WTC11 (cell line): ENCODE data around the gene TAMALIN. TPM values are rescaled to one million over a fixed set of nuclear protein-coding genes. Genes with fewer than 3 reads are reported as not detected.

Experiments
- ATAC-seq: fragments of 200-7000 bp; cut with Tn5 transposase; 2 replicates; pipeline ENCODE4 v1.10.0; 2021; ENCODE audit warnings: mild to moderate bottlenecking, moderate library complexity
- CTCF ChIA-PET: fragments of 300-600 bp; sonication (Branson Sonifier 250); formaldehyde crosslinking; loops from one replicate; lab custom pipeline; 2021; ENCODE audit warnings: antibody characterized with exemption; lab: Charles Lee
- POLR2A ChIA-PET: fragments of 350-600 bp; sonication (Branson Sonifier 250); formaldehyde crosslinking; loops from one replicate; lab custom pipeline; 2021; ENCODE audit warnings: antibody characterized with exemption; lab: Charles Lee
- DNase-seq: peaks from one replicate; pipeline ENCODE4 v3.0.0; 2021; ENCODE audit warnings: low spot score
- H3K27ac Mint-ChIP-seq: 2 replicates; pipeline ENCODE4 v1.8.0; 2021; ENCODE audit warnings: mixed read lengths
- H3K27me3 Mint-ChIP-seq: 2 replicates; pipeline ENCODE4 v1.8.0; 2021; ENCODE audit warnings: low read depth, mild to moderate bottlenecking, moderate library complexity, mixed read lengths
- H3K36me3 Mint-ChIP-seq: 2 replicates; pipeline ENCODE4 v1.8.0; 2021; ENCODE audit warnings: mixed read lengths
- H3K4me1 Mint-ChIP-seq: 2 replicates; pipeline ENCODE4 v1.8.0; 2022; ENCODE audit warnings: mixed read lengths
- H3K4me3 Mint-ChIP-seq: 2 replicates; pipeline ENCODE4 v1.8.0; 2021; ENCODE audit warnings: mild to moderate bottlenecking, moderate library complexity, mixed read lengths
- H3K9me3 Mint-ChIP-seq: 2 replicates; pipeline ENCODE4 v1.8.0; 2021; ENCODE audit warnings: mixed read lengths
- ATF3 ChIP-seq: sonication (generic); formaldehyde crosslinking; conservative IDR thresholded peaks from 2 replicates; pipeline ENCODE4 v1.8.1; 2022; ENCODE audit warnings: mild to moderate bottlenecking, missing genetic modification reagents
- CREB1 ChIP-seq: sonication (generic); formaldehyde crosslinking; IDR thresholded peaks from 2 replicates; pipeline ENCODE4 v1.8.0; 2023; ENCODE audit warnings: mild to moderate bottlenecking, missing genetic modification reagents
- FOXJ3 ChIP-seq: sonication (generic); formaldehyde crosslinking; IDR thresholded peaks from 2 replicates; pipeline ENCODE4 v1.9.0; 2021; ENCODE audit warnings: missing genetic modification reagents, mild to moderate bottlenecking, borderline replicate concordance
- GABPB1 ChIP-seq: sonication (generic); formaldehyde crosslinking; IDR thresholded peaks from 2 replicates; pipeline ENCODE4 v1.8.1; 2023; ENCODE audit warnings: mild to moderate bottlenecking, missing genetic modification reagents
- GRHL2 ChIP-seq: fragments of 250-450 bp; sonication (Bioruptor Pico); IDR thresholded peaks from 2 replicates; pipeline ENCODE4 v1.8.0; 2022; ENCODE audit warnings: mild to moderate bottlenecking, moderate library complexity; ENCODE audit not compliant: insufficient replicate concordance, severe bottlenecking
- GTF2I ChIP-seq: fragments of 250-450 bp; sonication (Bioruptor Pico); conservative IDR thresholded peaks from 2 replicates; pipeline ENCODE4 v1.4.0; 2021; ENCODE audit warnings: mild to moderate bottlenecking
- JUN ChIP-seq: sonication (generic); formaldehyde crosslinking; IDR thresholded peaks from 2 replicates; pipeline ENCODE4 v1.8.0; 2023; ENCODE audit warnings: mild to moderate bottlenecking, missing genetic modification reagents
- MAX ChIP-seq: sonication (generic); formaldehyde crosslinking; IDR thresholded peaks from 2 replicates; pipeline ENCODE4 v1.8.0; 2022; ENCODE audit warnings: mild to moderate bottlenecking, missing genetic modification reagents
- MYBL2 ChIP-seq: sonication (generic); formaldehyde crosslinking; IDR thresholded peaks from 2 replicates; pipeline ENCODE4 v1.8.1; 2023; ENCODE audit warnings: mild to moderate bottlenecking, moderate library complexity, missing genetic modification reagents
- NR2C2 ChIP-seq: sonication (generic); formaldehyde crosslinking; IDR thresholded peaks from 2 replicates; pipeline ENCODE4 v1.8.0; 2022; ENCODE audit warnings: mild to moderate bottlenecking, missing genetic modification reagents
- SMAD3 ChIP-seq: sonication (generic); formaldehyde crosslinking; IDR thresholded peaks from 2 replicates; pipeline ENCODE4 v1.8.0; 2022; ENCODE audit warnings: missing genetic modification reagents, mild to moderate bottlenecking, borderline replicate concordance
- TP53 ChIP-seq: sonication (generic); formaldehyde crosslinking; IDR thresholded peaks from 2 replicates; pipeline ENCODE4 v1.8.1; 2023; ENCODE audit warnings: mild to moderate bottlenecking, missing genetic modification reagents
- USF1 ChIP-seq: sonication (generic); formaldehyde crosslinking; IDR thresholded peaks from 2 replicates; pipeline ENCODE4 v1.8.0; 2022; ENCODE audit warnings: mild to moderate bottlenecking, missing genetic modification reagents
- USF2 ChIP-seq: sonication (generic); formaldehyde crosslinking; IDR thresholded peaks from 2 replicates; pipeline ENCODE4 v1.8.1; 2023; ENCODE audit warnings: mild to moderate bottlenecking, missing genetic modification reagents, moderate library complexity
- ZBTB21 ChIP-seq: sonication (generic); formaldehyde crosslinking; IDR thresholded peaks from 2 replicates; pipeline ENCODE4 v1.8.1; 2023; ENCODE audit warnings: mild to moderate bottlenecking, missing genetic modification reagents, borderline replicate concordance
- ZNF138 ChIP-seq: sonication (generic); formaldehyde crosslinking; conservative IDR thresholded peaks from 2 replicates; pipeline ENCODE4 v1.8.1; 2022; ENCODE audit warnings: mild to moderate bottlenecking, moderate library complexity, missing genetic modification reagents
- ZNF263 ChIP-seq: sonication (generic); formaldehyde crosslinking; IDR thresholded peaks from 2 replicates; pipeline ENCODE4 v1.8.1; 2022; ENCODE audit warnings: low read depth, mild to moderate bottlenecking, moderate library complexity, missing genetic modification reagents
- ZNF671 ChIP-seq: fragments of 250-450 bp; sonication (Bioruptor Pico); IDR thresholded peaks from 2 replicates; pipeline ENCODE4 v1.8.0; 2021; ENCODE audit warnings: mild to moderate bottlenecking
- total RNA-seq: library from RNA; stranded (reverse); gene quantifications from 3 replicates; pipeline ENCODE4 v1.2.3, GENCODE V29; 2021
- TF ChIP-seq, protein P1 (sequence below): fragments of 250-450 bp; sonication (Bioruptor Pico); IDR thresholded peaks from 2 replicates; pipeline ENCODE4 v1.9.0; 2021; ENCODE audit warnings: mild to moderate bottlenecking
- TF ChIP-seq, protein P2 (sequence below): sonication (generic); formaldehyde crosslinking; IDR thresholded peaks from 2 replicates; pipeline ENCODE4 v1.8.0; 2022; ENCODE audit warnings: missing genetic modification reagents
- TF ChIP-seq, protein P3 (sequence below): sonication (generic); formaldehyde crosslinking; IDR thresholded peaks from 2 replicates; pipeline ENCODE4 v1.8.1; 2023; ENCODE audit warnings: mild to moderate bottlenecking, missing genetic modification reagents, moderate library complexity

TAMALIN gene
- total RNA-seq, 1 experiment from 2014 or later: 6.1 TPM

GRCh38 chr12:52010152-52010622, 3.4 kb downstream of the TAMALIN start (continued):
- TF ChIP-seq USF2 (CRISPR knock-in tag): peak; percentile 82
- TF ChIP-seq SMAD3: no peak
- TF ChIP-seq GTF2I: no peak
- no peak for TF ChIP-seq ZNF671 (CRISPR knock-in tag)
- TF ChIP-seq USF1 (CRISPR knock-in tag): peak; percentile 70; the same call in 1 of the 2 replicates
- no peak for TF ChIP-seq NR2C2 (CRISPR knock-in tag)
- TF ChIP-seq MAX (CRISPR knock-in tag): peak; percentile 18; the same call in 1 of the 2 replicates
- no peak for TF ChIP-seq CREB1 (CRISPR knock-in tag)
- TF ChIP-seq GABPB1 (CRISPR knock-in tag): 0 out of 2 replicates have a peak, but pooled peaks have one; percentile 24
- TF ChIP-seq JUN (CRISPR knock-in tag): no peak
- no peak for TF ChIP-seq ATF3 (CRISPR knock-in tag)

DNA sequence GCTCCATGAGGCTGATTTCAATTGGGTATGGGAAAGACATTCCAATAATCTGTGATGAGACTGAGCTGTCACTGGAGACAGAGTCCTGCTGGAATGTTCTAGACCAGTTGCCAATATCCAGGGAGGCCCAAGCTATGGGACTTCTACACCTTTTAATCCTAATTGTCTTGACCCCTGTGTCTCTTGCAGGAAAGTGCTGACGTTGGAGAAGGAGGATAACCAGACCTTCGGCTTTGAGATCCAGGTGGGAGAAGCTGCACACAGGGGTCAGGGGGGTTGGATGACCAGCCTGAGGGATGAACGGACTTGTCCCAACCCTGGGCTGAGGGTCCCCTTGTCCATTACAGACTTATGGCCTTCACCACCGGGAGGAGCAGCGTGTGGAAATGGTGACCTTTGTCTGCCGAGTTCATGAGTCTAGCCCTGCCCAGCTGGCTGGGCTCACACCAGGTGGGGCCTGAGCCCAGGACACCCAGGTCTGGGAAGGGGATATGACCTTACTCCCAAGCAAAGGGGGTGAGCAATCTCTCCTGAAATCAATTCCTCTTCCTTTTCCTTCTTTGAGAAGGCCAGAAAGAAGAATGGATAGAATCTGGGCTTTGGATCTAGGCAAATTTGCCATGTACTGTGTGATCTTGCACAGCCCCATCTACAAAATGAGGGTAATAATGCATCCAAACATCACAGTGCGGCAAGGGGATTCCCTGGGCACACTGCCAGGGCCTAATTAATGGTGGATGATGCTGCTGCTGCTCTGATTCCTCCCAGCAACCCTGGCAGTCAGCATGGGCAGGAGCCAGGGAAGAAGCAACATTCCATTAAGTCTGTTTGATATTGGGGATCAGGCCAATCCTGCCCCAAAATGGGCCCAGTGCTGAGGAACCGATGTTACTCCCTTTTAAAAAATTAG, 4.2 kb downstream of the TAMALIN start:
- no peak for ATAC-seq
- no peak for DNase-seq
- TF ChIP-seq ZNF138 (CRISPR knock-in tag) (no peak), TP53 (no peak), ZNF263 (CRISPR knock-in tag) (no peak), MYBL2 (CRISPR knock-in tag) (no peak), ZBTB21 (CRISPR knock-in tag) (no peak), GRHL2 (CRISPR knock-in tag) (no peak)
- H3K4me3 Mint-ChIP-seq: no peak overlapping the region
- peaks cover 39% of the 10 kb centered on the region for H3K4me1 Mint-ChIP-seq
- H3K27me3 Mint-ChIP-seq: peaks cover 68% of the 10 kb centered on the region
- no peaks in the 10 kb centered on the region for H3K9me3 Mint-ChIP-seq
- H3K27ac Mint-ChIP-seq: no peak overlapping the region
- POLR2A ChIA-PET: interaction anchor here (0.9 to 1.6 kb wide), 4 partner anchors 10 to 30 kb away, joined by 3 to 8 read pairs (median 5); no protein-coding TSS in a partner anchor
- peaks cover 5% of the 10 kb centered on the region; the same call in 1 of the 2 replicates for H3K36me3 Mint-ChIP-seq
- CTCF ChIA-PET: interaction anchor here (0.8 to 38.0 kb wide), 19 partner anchors 12 to 162 kb away, joined by 3 to 1431 read pairs (median 5); partner anchors contain the start of genes ATG101, FIGNL2 and NR4A1

DNA sequence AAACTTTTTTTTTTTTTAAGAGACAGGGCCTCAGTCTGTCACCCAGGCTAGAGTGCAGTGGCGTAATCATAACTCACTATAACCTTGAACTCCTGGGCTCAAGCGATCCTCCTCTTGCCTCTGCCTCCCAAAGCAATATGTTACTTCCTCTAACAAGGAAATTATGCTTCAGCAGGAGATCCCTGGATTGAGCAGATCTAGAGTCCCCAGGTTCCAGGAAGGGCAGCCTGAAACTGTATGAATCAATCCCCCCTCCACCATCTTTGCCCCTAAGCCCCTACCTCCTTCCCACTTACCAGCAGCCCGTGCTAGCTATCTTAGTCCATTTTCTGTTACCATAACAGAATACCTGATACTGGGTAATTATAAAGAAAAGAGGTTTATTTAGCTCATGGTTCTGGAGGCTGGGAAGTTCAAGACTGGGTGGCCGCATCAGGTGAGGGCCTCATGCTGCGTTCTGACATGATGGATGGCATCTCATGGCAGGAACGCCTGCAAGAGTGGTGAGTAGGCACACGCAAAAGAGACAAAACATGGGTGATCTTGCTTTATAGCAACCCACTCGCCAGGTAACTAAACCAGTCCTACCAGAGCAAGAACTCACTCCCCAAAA, 5.0 kb downstream of the TAMALIN start:
- CTCF ChIA-PET: interaction anchor here (0.6 to 38.0 kb wide), 2 partner anchors 12 to 132 kb away, joined by 5 to 1431 read pairs; no protein-coding TSS in a partner anchor
- POLR2A ChIA-PET: no interaction called here
- ATAC-seq (no peak), DNase-seq (no peak)
- Mint-ChIP-seq H3K36me3 (peaks cover 5% of the 10 kb centered on the region; the same call in 1 of the 2 replicates), H3K9me3 (no peaks in the 10 kb centered on the region), H3K4me1 (peaks cover 34% of the 10 kb centered on the region), H3K4me3 (no peak overlapping the region), H3K27ac (no peak overlapping the region), H3K27me3 (peaks cover 68% of the 10 kb centered on the region)
- TF ChIP-seq, protein P1, sequence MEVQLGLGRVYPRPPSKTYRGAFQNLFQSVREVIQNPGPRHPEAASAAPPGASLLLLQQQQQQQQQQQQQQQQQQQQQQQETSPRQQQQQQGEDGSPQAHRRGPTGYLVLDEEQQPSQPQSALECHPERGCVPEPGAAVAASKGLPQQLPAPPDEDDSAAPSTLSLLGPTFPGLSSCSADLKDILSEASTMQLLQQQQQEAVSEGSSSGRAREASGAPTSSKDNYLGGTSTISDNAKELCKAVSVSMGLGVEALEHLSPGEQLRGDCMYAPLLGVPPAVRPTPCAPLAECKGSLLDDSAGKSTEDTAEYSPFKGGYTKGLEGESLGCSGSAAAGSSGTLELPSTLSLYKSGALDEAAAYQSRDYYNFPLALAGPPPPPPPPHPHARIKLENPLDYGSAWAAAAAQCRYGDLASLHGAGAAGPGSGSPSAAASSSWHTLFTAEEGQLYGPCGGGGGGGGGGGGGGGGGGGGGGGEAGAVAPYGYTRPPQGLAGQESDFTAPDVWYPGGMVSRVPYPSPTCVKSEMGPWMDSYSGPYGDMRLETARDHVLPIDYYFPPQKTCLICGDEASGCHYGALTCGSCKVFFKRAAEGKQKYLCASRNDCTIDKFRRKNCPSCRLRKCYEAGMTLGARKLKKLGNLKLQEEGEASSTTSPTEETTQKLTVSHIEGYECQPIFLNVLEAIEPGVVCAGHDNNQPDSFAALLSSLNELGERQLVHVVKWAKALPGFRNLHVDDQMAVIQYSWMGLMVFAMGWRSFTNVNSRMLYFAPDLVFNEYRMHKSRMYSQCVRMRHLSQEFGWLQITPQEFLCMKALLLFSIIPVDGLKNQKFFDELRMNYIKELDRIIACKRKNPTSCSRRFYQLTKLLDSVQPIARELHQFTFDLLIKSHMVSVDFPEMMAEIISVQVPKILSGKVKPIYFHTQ (CRISPR knock-in tag): no peak
- TF ChIP-seq USF2 (CRISPR knock-in tag): no peak
- TF ChIP-seq, protein P2, sequence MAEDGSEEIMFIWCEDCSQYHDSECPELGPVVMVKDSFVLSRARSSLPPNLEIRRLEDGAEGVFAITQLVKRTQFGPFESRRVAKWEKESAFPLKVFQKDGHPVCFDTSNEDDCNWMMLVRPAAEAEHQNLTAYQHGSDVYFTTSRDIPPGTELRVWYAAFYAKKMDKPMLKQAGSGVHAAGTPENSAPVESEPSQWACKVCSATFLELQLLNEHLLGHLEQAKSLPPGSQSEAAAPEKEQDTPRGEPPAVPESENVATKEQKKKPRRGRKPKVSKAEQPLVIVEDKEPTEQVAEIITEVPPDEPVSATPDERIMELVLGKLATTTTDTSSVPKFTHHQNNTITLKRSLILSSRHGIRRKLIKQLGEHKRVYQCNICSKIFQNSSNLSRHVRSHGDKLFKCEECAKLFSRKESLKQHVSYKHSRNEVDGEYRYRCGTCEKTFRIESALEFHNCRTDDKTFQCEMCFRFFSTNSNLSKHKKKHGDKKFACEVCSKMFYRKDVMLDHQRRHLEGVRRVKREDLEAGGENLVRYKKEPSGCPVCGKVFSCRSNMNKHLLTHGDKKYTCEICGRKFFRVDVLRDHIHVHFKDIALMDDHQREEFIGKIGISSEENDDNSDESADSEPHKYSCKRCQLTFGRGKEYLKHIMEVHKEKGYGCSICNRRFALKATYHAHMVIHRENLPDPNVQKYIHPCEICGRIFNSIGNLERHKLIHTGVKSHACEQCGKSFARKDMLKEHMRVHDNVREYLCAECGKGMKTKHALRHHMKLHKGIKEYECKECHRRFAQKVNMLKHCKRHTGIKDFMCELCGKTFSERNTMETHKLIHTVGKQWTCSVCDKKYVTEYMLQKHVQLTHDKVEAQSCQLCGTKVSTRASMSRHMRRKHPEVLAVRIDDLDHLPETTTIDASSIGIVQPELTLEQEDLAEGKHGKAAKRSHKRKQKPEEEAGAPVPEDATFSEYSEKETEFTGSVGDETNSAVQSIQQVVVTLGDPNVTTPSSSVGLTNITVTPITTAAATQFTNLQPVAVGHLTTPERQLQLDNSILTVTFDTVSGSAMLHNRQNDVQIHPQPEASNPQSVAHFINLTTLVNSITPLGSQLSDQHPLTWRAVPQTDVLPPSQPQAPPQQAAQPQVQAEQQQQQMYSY (CRISPR knock-in tag): no peak
- TF ChIP-seq, protein P3, sequence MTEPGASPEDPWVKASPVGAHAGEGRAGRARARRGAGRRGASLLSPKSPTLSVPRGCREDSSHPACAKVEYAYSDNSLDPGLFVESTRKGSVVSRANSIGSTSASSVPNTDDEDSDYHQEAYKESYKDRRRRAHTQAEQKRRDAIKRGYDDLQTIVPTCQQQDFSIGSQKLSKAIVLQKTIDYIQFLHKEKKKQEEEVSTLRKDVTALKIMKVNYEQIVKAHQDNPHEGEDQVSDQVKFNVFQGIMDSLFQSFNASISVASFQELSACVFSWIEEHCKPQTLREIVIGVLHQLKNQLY (CRISPR knock-in tag): no peak
- TF ChIP-seq FOXJ3: no peak
